ENCODE data around the gene CLDN9.

GRCh38 chr16:3022684-3023414 lies 10.1 kb downstream of the CLDN9 start:
- TF ChIP-seq CTCF (IDR thresholded peaks at IDR 0.05) (no peak), ZFX (IDR thresholded peaks at IDR 0.05; ENCODE audit: borderline replicate concordance) (no peak)
